ENCODE data around the gene ZNF618.

- TF ChIP-seq CTCF (conservative IDR thresholded peaks at IDR 0.05; ENCODE audit: low read depth, low read length) (no peak), EZH2 (IDR thresholded peaks at IDR 0.05; ENCODE audit: low read length, unreplicated experiment) (no peak)
Measured at GRCh38 chr9:114005371-114006154, 129.5 kb downstream of the ZNF618 start.

All from PC-3 (cell line).